HG02870 (cell line): ENCODE data around the gene PGM2.

Experiments used
- ATAC-seq: cut with Tn5 transposase; IDR thresholded peaks from one replicate; pipeline ENCODE4 v1.9.1; 2021; ENCODE audit warnings: mild to moderate bottlenecking, moderate library complexity; ENCODE audit not compliant: unreplicated experiment

Gene PGM2

DNA sequence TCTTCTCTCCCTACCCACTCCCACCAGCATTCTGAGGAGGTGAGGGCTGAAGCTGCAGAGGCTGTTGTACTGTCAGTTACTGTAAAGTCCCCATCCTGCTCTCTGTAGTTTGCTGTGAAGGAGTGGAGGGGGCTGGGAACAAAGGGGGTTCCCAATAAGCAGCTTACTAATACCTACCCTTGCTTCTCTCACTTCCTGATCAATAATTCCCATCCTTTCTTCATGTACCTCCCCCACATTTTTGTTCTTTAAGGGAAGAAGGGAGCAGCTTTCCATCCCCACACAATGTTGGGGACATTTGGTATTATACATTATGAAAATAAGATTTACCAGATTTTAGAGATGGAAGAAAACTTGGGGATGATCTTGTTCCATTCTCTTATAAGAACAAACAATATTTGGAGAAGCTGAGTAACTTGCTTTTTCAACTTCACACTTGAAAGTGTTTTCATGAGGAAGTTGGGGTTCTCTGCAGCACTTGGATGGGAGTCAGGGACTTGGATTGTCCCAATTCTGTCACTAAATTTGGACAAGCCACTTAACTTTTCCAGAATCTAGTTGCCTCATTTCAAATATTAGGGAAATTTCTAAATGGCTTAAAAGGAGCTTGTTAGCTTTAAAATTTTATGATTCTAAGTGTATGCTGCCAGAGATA, 69.8 kb downstream of the PGM2 start:
- ATAC-seq: no peak

DNA sequence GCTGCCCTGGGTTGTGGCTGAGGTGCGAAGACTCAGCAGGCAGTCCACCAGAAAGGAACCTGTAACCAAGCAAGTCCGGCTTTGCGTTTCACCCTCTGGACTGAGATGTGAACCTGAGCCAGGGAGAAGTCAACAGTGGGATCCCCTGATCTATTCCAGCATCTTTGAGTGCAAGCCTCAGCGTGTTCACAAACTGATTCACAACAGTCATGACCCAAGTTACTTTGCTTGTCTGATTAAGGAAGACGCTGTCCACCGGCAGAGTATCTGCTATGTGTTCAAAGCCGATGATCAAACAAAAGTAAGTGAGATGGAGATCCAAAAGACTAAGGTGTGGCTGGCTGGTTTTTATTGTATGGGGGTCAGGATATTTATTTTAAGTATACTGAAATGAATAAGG, 75.7 kb downstream of the PGM2 start:
- ATAC-seq: no peak

- no peak for ATAC-seq
These were observed 76.5 kb downstream of the PGM2 start for GRCh38 chr4:37902738-37903693.

DNA sequence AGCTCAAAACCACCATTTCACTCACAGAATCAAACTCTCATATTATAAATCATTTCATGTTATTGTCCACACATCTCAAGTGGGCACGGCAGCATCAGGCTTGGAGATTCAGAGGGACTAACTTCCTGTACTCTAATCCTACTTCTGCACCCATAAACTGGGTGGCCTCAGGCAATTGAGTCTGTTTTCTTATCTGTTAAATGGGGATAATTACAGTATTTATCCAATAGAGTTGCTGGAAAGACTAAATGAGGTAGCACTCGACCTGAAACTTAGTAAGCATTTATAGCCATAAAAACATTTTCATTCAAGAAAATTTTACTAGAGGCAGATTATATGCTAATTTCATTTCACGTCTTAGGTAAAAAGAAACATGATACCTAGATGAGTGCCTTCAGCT, 77.4 kb downstream of the PGM2 start:
- no peak for ATAC-seq

- ATAC-seq: no peak
These were observed 78.3 kb downstream of the PGM2 start for GRCh38 chr4:37904824-37905223.

GRCh38 chr4:37905533-37906169, 79.2 kb downstream of the PGM2 start:
- ATAC-seq: no peak

- no peak for ATAC-seq
These were observed 82.2 kb downstream of the PGM2 start for GRCh38 chr4:37908488-37909331.

DNA sequence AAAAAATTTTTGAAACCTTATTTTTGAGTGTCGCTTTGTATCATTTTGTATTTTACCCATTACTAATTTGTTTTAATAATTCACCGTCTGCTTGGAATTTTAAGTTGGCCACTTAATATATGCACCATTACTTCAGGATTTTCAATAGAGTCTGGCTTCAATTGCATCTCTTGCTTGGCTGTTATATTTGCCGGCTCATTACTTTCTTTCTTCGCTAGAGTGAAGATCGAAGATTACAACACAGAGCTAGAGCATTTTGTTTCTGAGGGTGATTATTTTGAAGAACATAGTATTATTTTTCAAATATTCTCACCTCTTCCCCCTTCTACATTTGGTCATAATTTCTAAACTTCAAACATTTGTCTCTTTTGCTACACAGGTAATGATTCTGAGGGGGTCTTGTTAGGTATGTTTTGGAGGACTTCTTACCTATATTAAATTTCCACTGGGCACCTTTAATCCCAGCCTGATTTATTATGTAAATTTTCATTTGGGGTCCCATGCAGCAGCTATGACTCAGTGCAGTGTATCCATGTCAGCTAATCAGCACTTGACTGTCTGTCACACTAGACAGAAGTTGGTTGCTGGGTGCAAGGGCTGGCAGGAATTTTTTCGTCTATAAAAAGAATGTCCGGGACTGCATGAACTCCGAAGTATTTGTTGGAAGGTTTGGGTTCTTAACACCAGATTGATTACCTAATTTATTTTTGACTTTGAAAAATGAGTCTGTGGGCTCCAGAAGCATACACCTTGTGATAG, 83.0 kb downstream of the PGM2 start:
- ATAC-seq: no peak

DNA sequence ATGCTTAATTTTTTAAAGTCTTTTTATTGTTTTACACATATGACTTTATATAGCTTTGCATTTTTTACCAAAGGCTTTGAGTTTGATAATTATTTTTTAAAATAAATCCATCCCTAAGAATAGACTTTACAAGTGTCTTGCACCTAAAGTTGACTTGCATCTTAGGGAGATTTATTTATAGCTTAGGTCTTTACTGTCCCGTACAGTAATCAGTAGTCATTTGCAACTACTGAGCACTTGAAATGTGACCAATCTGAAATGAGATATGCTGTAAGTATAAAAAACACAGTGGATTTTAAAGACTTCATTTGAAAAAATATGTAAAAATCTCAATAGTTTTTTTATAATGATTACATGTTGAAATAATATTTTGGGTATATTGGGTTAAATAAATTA, 83.6 kb downstream of the PGM2 start:
- no peak for ATAC-seq
